Measurements from ENCODE around the gene MPP2.

GRCh38 chr17:43928609-43929008 lies 21.3 kb upstream of the MPP2 start:
- no peak for TF ChIP-seq CTCF (IDR thresholded peaks at IDR 0.05; ENCODE audit: low read depth, low read length, missing input control)
- TF ChIP-seq RAD21 (IDR thresholded peaks at IDR 0.05), result no peak
- no peak for TF ChIP-seq YY1 (IDR thresholded peaks at IDR 0.05)
- no peak for TF ChIP-seq REST (IDR thresholded peaks at IDR 0.05)
- TF ChIP-seq ATF3 (IDR thresholded peaks at IDR 0.05), result no peak
- no peak for TF ChIP-seq HNF4A (conservative IDR thresholded peaks at IDR 0.05)
- TF ChIP-seq JUND (IDR thresholded peaks at IDR 0.05), result no peak
- TF ChIP-seq FOXA1 (IDR thresholded peaks at IDR 0.05), result no peak
- no peak for TF ChIP-seq TAF1 (conservative IDR thresholded peaks at IDR 0.05)
- no peak for TF ChIP-seq ZBTB33 (IDR thresholded peaks at IDR 0.05)
- no peak for TF ChIP-seq HNF4G (IDR thresholded peaks at IDR 0.05)
- TF ChIP-seq MAX (IDR thresholded peaks at IDR 0.05), result no peak
- no peak for TF ChIP-seq SP1 (IDR thresholded peaks at IDR 0.05)

All from liver (tissue), 3 donors.